Stimulated activated CD8-positive, alpha-beta memory T cell treated with anti-CD3 and anti-CD28 coated beads, Interleukin-15, amount 100 ng/mL, for 4 hours (primary cell): ENCODE results near the gene ACSF3.
"Not testable (repeated sequence)": the region's sequence is repeated elsewhere in the genome, so short reads cannot be mapped to it uniquely, and the experiment has no call there.

ENCODE experiments used
- DNase-seq, 2 donors: peaks; one replicate each; pipeline ENCODE4 v3.0.0-alpha.2; 2020; ENCODE audit warnings: low read depth in 2 of 2

ACSF3 gene

DNA sequence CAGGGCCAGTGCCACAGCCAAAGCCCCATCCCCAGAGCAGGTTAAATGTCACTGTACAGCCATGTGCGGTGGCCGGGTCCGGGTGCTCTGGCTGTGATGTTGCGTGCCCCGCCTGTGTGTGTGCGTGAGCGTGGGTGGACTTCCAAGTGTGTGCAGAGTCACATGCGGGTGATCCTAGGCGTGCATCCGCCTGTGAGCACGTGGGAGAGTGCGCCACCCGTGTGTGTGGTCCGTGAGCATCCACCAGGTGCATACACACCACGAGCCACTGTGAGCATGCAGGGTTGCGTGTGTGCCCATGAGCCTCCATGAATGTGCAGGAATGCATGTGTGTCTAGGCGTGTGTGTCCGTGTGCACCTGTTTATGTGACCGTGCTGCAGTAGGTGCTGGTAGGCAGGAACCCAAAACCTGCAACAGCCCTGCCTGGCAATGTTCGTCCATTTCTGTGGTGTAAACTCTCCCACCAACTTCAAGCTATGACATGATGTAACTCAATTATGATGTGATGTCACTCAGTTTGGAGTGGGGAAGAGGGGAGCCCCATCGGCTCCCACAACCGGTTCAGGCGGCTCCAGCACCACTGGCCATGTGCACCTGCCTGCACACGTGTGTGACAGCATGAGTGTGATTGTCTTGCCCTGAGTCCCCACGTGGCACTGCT is 37.6 kb upstream of the ACSF3 start:
- no peak for DNase-seq

DNA sequence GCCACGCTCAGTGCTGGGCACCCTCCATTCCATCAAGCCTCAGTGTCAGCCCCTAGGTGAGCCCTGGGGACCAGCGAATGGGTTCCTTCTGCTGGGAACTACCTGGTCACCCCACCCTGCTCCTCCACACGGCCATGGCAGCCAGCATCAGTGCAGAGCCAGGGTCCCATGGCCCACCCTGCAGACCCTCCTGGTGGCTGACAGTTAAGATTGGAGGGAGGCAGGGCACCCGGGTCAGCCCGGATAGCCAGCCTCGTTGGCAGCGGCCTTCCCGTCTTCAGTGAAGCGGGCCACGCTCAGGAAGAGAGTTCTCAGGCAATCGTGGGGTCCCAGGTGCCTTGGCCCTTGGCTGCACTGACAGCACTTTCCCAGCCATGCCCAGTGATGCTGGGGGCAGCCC is 37.1 kb upstream of the ACSF3 start:
- no peak for DNase-seq

DNA sequence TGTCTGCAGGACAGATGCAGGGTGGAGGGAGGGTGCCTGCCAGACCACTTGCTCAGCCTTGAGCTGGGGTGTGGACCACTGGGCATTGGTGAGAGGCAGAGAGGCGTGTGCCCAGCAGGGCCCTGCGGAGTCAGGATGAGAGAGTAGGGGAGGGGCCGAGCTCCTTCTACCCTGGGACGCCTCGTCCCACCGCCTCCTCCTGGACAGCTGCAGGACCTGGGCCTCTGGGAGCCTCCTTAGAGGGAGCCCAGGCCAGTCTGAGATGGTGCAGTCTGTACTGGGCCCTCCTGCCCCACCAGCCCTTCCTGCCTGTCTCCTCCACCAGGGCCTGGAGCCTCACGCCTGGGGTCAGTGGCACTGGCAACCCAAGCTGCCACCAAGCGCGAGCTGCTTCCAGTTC is 35.9 kb upstream of the ACSF3 start:
- DNase-seq = no peak

DNA sequence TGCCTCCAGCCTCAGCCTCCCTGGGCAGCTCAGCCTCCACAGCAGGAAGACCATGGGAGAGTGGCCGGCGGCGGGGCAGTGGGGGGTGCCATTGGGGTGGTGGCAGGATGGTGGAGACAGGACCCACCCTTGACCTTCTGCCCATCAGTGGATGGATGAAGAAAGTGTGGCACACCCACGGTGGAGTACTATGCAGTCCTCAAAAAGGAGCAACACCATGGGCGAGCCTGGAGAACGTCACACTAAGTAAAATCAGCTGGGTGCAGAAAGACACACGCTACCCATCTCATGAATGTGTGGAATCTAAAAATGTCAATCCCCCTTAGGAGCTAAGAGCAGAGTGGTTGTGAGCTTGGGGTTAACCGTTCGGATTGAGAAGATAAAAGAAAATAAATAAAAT is 34.8 kb upstream of the ACSF3 start:
- no peak for DNase-seq

DNA sequence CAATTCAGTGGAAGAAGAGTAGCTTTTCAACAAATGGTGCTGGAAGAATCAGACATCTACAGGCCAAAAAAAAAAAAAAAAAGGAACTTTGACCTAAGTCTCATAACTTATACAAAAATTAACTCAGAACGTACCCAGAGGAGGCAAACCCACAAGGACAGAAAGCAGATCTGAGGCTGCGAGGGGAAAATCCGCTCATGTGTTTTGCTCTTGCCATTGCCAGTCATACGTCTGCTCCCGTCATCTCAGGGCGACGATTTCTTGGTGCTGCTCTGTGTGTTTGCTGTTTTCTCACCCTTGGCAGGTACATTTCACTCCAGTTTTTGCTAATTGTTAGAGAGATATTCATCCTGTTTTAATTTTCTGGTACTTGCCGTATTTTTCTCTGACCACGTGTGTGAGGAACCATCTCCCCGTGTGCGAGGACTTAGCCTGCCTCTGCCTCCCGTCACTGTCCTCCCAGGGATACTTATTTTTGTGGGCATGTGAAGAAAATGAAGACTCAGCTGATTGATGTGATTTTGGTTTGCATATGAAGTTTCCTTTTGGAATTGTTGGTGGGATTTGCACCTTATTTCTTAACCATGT is 33.4 kb upstream of the ACSF3 start:
- no peak for DNase-seq

DNA sequence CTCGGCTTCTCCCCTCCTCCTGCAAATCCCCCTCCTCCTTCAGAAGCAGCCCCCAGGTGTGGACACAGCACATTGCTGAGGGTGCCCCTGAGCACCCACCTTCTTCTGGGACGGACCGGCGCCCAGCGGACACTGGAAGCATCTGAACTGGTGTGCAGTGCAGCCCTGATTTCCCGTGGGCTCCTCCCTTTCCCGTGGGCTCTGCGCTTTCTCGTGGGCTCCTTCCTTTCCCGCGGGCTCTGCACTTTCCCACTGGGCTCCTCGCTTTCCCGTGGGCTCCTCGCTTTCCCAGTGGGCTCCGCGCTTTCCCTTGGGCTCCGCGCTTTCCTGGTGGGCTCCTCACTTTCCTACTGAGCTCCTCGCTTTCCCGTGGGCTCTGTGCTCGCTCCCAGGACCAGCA is 32.6 kb upstream of the ACSF3 start:
- DNase-seq = no peak

DNA sequence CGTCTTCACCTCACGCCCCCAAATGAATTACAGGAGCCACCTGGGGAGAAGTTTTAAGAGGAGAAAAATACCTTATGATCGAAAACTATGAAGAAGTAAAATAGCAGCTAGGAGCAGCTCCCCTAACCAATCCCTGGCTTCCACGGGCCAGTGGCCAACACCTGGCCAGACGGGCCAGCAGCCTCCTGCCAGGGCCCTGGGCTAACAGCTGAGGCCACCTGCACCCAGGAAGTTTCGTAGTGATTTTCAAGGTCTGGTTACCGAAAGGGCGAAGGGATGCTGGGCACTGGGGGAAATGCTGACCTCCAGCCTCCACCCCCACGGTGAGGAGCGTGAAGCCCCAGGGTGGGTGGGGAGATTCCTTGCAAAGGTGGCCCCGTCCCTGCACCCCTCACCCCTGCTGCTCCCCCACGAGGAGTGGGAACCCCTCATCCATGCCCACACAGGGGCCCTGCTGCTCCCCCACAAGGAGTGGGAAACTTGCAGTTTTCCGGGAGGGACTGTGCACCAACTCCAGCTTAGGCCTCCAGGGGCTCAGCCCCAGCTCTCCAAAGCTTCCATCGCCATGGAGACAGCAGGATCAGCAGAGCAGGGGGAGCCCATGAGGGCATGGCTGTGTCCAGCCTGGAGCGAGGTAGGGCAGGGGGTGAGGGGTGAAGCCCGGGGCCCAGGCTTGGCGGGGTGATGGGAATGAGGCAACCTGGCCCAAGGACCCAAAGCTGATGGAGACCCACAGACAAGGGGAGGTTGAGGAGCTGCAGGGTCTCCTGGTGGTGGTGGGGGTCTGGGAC is 31.9 kb upstream of the ACSF3 start:
- no peak for DNase-seq

DNA sequence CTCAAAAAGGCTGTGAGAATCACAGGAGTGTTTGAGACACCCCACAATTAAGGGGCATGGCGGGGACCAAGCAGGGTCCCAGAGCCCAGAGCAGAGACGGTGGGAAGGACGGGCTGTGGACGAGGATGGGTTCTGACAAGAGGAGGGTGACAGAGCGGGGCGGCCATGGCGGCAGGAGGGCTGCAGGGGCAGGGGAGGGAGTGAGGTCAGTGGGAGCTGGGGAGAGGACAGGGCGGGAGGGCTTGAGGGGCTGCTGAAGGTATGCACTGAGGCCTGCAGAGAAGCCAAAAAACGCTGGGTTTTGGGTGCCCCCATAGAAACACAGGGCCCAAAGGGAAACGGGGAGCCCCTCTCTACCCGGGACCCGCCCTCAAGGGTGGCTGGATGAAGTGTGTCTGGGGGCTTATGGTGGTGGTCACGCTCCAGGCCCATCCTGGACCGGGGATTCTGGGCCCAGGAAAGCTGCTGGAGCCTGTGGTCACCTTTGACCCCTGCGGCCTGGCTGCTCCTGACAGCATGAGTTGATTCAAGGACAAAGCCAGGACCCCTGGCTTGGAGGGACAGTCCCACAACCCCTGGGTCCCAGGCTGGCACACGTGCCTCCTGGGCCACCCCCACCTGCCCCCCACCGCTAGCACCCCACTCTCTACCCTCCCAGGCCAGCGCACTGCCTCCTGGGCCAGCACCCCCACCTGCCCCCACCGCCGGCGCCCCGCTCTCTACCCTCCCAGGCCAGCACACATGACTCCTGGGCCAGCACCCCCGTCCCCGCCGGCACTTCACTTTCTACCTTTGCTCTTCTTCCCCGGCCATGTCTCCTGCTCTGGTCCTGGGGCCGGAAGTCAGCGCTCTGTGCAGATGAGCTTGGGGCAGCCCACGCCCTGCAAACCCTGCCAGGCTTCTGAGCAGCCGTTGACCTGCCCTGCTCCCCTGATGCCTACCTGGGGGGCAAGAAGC is 31.0 kb upstream of the ACSF3 start:
- DNase-seq = no peak

DNA sequence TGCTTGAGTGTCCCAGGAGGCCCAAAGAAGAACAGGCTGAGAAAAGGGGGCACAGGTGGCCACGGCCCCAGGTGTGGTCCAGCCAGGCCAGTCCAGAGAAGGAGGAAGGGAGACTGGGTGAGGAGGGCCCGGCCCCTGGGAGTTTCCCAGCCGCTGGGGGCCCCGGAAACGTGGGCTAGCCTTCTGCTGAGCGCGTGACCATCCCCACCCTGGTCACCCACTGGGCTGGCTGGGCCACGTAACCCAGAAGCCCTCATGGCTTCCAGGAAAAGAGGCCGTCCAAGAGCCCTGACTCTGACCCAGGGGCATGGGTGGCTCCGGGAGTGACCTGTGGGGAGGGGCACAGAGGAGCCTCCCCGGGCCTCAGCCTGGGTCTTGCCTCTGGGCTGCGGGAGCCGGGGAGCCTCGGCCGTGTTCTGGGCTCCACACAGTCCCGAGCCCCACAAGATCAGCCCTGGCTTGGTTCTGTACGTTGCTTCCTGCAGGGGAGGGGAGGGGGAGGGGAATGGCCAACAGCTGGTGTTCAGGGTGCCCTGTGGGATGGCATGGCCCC is 29.8 kb upstream of the ACSF3 start:
- no peak for DNase-seq

DNA sequence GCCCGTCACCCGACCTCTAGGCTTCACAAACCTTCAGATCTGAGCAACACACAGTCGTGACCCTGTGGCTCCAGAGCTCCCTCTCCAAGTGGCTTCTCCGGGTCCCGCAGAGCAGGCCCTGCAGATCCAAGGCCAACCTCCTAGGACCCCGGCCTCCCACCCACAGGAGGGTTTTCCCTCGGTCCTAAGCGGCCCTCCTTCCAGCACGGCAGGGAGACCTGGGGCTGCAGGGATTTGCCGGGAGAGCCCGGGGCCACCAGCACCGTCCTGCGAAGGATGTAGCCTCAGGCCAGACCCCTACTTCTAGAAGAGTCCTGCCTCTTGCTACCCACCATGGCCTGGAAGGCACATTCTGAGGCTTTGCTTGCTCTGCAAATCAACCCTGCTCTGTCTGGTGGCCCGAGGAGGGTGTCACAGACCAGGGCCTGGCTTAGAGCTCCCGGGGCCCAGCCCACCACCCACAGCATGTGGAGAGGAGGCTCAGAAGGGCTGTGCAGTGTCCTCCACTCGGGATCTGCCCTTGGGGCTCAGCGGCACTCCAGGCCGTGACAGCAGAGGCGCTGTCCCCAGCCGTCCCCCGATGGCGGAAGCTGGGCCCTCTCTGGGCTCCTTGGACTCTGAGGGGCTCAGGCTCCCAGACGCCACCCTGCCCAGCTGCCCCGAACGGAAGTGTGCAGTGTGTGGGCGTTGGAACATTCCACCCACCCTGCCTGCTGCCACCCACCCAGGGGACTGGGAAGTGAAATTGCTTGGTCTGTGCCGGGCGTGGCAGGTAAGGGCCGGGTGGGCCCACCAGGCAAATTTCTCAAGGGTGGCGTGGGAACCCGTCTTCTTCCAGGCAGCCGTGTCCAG is 28.8 kb upstream of the ACSF3 start:
- no peak for DNase-seq

DNA sequence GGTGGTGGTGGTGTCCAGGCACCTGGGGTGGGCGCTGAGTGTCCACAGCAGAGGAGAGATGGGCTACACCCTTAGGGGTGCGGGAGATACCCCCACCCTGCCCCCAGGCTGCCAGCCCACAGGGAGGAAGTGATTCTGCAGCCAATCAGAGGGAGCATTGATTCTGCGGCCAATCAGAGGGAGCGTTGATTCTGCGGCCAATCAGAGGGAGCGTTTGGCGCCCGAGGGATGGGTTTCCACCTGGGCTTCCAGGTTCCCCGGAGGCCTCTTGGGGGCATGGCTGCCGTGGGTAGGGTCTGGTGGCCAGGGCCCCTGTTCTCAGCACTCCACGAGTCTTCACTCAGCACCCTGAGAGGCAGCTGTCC is 28.2 kb upstream of the ACSF3 start:
- DNase-seq = no peak

DNA sequence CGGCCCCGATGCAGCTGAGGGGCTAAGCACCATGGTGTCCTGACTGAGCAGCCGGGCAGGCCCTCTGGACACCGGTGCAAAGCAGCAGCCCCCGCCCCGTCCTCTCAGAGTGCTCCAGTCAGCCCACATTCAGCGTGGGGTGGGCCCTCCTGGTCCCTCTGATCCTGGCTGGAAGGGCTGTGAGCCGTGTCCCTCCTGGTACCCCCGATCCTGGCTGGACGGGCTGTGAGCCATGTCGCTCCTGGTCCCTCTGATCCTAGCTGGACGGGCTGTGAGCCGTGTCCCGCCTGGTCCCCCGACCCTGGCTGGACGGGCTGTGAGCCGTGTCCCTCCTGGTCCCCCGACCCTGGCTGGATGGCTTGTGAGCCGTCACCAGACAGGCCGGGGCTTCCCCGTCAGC is 26.9 kb upstream of the ACSF3 start:
- DNase-seq = no peak

DNA sequence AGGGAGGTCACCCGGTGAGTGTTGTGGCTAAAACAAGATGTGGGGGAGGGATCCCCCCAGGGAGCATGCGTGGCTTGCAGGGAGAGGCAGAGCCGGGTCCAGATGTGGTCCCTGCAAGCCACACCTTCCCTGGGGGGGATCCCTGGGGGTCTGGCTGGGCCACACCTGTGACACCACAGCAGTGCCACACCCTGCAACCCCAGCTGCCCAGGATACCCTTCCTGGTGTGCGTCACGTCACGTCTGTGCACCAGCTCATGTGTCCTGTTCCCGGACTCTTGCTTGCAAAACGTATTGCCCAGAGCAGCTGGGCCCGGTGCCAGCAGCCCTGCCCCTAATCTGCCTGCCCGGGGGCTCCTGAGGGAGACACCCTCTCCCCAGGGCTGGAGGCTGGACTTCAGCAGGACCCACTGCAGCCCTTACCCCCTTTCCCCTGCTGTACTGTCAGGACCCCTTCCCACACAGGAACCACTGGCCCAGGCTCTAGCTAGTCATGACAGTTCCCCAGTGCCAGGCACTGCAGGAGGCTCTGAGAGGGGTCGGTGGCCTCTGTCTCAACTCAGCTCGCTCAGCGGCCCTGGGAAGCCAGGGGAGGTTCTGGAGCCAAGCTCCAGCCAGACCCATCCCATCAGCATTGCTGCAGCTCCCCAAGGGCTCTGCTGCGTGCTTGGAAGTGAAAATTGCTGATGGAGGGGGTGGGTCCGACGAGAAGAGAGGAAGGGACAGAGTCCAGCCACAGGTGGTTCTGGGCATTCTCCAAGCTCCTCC is 25.8 kb upstream of the ACSF3 start:
- DNase-seq = no peak

DNA sequence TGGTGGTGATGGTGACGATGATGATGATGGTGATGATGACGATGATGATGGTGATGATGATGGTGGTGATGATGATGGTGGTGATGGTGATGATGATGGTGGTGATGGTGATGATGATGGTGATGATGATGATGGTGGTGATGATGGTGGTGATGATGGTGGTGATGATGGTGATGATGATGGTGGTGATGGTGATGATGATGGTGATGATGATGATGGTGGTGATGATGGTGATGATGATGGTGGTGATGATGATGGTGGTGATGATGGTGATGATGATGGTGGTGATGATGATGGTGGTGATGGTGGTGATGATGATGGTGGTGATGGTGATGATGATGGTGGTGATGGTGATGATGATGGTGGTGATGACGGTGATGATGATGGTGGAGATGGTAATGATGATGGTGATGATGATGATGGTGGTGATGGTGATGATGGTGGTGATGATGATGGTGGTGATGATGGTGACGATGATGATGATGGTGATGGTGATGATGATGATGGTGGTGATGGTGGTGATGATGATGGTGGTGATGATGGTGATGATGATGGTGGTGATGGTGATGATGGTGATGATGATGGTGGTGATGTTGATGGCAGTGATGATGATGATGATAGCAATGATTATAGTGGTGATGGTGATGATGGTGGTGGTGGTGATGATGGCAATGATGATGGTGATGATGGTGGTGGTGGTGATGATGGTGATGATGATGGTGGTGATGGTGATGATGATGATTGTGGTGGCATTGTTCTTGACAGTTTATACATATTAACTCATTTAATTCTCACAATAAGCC is 24.6 kb upstream of the ACSF3 start:
- DNase-seq = not testable (repeated sequence)

DNA sequence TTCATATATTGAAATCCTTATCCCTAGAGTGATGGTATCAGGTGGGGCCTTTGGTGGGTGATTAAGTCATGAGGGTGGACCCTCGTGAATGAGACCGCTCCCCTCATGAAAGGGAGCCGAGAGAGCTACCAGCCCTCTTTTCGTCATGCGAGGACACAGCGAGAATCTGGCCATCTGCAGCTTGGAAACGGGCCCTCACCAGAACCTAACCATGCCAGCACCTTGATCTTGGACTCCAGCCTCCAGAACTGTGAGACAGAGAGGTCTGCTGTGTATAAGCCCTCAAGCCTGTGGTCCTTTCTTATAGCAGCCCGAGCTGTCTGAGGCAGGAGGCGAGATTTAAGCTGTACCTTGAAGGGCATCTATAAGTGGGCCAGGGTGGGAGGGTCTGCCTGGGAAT is 23.7 kb upstream of the ACSF3 start:
- no peak for DNase-seq

DNA sequence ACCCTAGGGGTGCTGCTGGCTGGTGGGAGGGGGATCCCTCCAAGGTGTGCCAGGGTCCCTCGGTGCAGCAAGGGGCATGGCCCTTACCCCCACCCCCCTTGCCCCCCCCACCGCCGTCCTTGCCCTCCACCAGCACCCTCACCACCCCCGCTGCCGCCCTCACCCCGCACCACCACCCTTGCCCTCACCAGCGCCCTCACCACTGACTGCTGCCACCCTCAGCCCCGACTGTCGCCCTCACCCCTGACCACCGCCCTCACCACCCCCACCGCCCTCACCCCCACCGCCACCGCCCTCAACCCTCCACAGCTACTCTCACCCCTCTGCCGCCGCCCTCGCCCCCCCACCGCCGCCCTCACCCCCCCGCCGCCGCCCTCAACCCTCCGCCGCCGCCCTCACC is 23.1 kb upstream of the ACSF3 start:
- no peak for DNase-seq

DNA sequence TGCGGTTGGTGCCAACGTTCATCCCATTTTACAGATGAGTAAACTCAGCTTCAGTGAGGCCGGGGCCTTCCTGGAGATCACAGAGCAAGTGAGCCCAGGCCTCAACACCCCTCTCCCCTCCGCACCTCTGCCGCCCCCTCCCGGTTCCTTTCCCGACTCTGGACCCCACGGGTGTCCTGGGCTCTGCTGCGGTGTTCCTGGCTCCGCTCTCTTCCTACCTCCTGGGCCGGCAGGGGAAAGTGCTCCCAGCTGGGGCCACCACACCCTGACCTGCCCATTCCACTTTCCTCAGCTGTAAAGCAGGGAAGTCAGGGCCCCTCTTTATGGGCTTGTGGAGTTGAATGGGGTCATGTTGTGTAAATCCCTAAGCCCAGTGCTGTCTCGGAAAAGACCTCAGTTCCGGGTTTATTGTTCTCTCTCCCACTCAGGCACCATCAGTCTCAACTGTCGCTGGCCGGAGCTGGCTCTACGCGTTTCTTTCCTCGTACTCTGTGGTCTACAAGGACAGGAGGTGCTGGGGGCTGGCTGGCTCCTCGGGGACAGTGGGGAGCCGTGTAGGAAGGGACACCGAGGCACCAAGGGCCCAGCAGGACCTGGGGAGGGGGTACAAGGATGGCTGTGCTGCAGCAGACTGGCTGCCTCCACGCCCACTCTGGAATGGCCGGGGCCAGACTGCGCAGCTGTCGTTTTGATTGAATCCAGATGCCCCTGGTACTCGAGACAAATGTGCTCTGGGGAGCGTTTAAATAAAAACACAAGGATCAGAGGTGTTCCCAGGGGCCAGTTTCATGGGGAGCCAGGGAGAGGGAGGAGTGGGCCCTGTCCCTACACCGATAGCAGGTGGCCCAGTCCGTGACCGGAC is 21.7 kb upstream of the ACSF3 start:
- DNase-seq = no peak

DNA sequence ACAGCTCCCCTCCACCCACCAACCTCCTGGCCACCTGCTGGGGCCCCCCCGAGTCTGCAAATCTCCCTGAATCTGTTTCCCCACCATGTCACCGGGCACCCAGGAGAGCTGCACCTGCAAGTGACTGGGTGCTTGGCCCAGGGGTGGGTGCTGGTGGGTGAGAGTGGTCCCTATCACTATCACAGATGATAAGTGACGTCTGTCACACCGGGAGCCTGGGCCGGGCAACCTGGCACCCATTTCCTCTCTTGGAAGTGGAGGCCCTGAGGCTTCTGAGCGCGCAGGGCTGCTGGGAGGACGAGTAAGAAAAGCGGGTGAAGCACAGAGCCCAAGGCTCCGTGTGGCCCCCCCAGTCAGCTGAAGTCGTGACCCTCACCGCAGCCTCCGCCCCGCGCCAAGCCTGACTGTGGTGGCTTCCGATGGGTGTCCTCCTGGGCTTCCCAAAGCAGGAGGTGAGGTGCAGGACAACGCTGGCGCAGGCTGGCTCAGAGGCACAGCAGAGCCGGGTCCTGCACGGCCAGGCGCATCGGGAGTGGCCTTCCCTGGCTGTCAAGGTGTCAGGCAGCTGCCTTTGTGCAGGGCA is 21.0 kb upstream of the ACSF3 start:
- no peak for DNase-seq
